HG03103 (cell line): ENCODE data around the gene SLC25A3.

ENCODE experiments used
- ATAC-seq: cut with Tn5 transposase; IDR thresholded peaks from one replicate; pipeline ENCODE4 v1.9.1; 2021; ENCODE audit warnings: low read depth; ENCODE audit not compliant: unreplicated experiment

The SLC25A3 gene

DNA sequence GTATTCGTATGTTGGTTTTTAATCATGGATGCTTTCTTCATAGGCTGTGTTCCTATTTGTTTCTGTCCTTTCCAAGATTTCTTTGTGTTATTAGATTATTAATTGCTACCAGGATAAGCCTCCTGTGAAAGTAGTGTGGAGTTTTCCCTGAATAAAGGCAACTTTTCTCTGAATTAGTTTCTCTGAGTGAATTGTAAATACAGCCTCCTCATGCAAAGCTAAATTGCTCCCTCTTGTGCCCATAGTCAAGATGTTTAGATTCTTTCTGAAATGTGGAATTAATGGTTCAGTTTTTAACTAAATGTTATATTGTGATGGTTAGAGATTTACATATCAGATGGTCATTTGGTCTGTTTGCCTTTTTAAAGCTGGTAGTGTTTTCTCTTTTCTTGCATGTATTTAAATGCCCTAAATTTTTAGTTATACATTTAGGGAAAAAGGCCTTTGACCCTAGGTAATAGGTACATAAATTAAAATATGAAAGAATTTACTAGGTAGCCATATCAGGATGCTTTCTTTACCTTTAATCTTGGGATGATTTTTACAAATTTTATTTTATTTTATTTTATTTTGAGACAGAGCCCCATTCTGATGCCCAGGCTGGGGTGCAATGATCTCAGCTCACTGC, 60.5 kb downstream of the SLC25A3 start:
- ATAC-seq, result no peak
